Measurements from ENCODE around the gene MIDN. TPM values are rescaled to one million over a fixed set of nuclear protein-coding genes. Genes with fewer than 3 reads are reported as not detected.

The MIDN gene
- total and polyA plus RNA-seq, 2 donors (not counting 1 experiment from before 2014, with no cell fraction given) = 12.0 to 18.8 TPM

- H3K4me1 ChIP-seq (ENCODE audit: control insufficient read depth, extremely low read depth, insufficient read depth, low read length) = peaks cover 9% of the 10 kb centered on the region
- peaks cover 2% of the 10 kb centered on the region for H3K79me2 ChIP-seq (ENCODE audit: control insufficient read depth, insufficient read depth, low read length)
- H3K4me3 ChIP-seq (replicated peaks in 1 of 4; ENCODE audit: control extremely low read depth in 1 of 4, insufficient read depth in 1 of 4, low read depth in 3 of 4, low read length in 4 of 4) = no peak overlapping the region
- H3K27me3 ChIP-seq (ENCODE audit: control insufficient read depth, insufficient read depth, low read length) = no peaks in the 10 kb centered on the region
- no peak overlapping the region for H3K27ac ChIP-seq (ENCODE audit: insufficient read depth, low read length)
- H3K9ac ChIP-seq (ENCODE audit: insufficient read depth, low read length) = peak overlapping the region; percentile 16
- H2AFZ ChIP-seq (ENCODE audit: low read length) = no peak overlapping the region
- TF ChIP-seq CTCF (conservative IDR thresholded peaks at IDR 0.05 in 1 of 2, IDR thresholded peaks at IDR 0.05 in 1 of 2; ENCODE audit: low read depth in 1 of 2, low read length in 2 of 2) = no peak
- no peak for TF ChIP-seq EZH2 (IDR thresholded peaks at IDR 0.05; ENCODE audit: low read length, missing control alignments)
- no peak overlapping the region for H3K4me2 ChIP-seq (ENCODE audit: extremely low read depth, insufficient read depth, low read length)
- no peaks in the 10 kb centered on the region for H4K20me1 ChIP-seq (ENCODE audit: control insufficient read depth, extremely low read depth, insufficient read depth, low read length)
- H3K36me3 ChIP-seq (ENCODE audit: control insufficient read depth, insufficient read depth, low read length) = peaks cover 17% of the 10 kb centered on the region
- DNase-seq (ENCODE audit: low read depth in 2 of 2) = no peak
- H3K9me3 ChIP-seq (ENCODE audit: control insufficient read depth, insufficient read depth, low read depth, low read length) = no peaks in the 10 kb centered on the region
Observed at GRCh38 chr19:1234051-1234954, 14.1 kb upstream of the MIDN start.

GRCh38 chr19:1234955-1235380 is 13.4 kb upstream of the MIDN start:
- H4K20me1 ChIP-seq (ENCODE audit: control insufficient read depth, extremely low read depth, insufficient read depth, low read length) = no peaks in the 10 kb centered on the region

More at GRCh38 chr19:1234955-1235380, 13.4 kb upstream of the MIDN start:
- H3K9ac ChIP-seq (ENCODE audit: insufficient read depth, low read length) = no peak overlapping the region
- peaks cover 17% of the 10 kb centered on the region for H3K36me3 ChIP-seq (ENCODE audit: control insufficient read depth, insufficient read depth, low read length)
- no peak overlapping the region for H3K4me2 ChIP-seq (ENCODE audit: extremely low read depth, insufficient read depth, low read length)
- H3K27me3 ChIP-seq (ENCODE audit: control insufficient read depth, insufficient read depth, low read length) = no peaks in the 10 kb centered on the region
- no peak overlapping the region for H2AFZ ChIP-seq (ENCODE audit: low read length)
- no peak overlapping the region for H3K4me3 ChIP-seq (replicated peaks in 1 of 4; ENCODE audit: control extremely low read depth in 1 of 4, insufficient read depth in 1 of 4, low read depth in 3 of 4, low read length in 4 of 4)
- no peak for TF ChIP-seq EZH2 (IDR thresholded peaks at IDR 0.05; ENCODE audit: low read length, missing control alignments)
- no peak for TF ChIP-seq CTCF (conservative IDR thresholded peaks at IDR 0.05 in 1 of 2, IDR thresholded peaks at IDR 0.05 in 1 of 2; ENCODE audit: low read depth in 1 of 2, low read length in 2 of 2)
- peaks cover 13% of the 10 kb centered on the region for H3K4me1 ChIP-seq (ENCODE audit: control insufficient read depth, extremely low read depth, insufficient read depth, low read length)
- H3K9me3 ChIP-seq (ENCODE audit: control insufficient read depth, insufficient read depth, low read depth, low read length) = no peaks in the 10 kb centered on the region
- no peak overlapping the region for H3K27ac ChIP-seq (ENCODE audit: insufficient read depth, low read length)
- DNase-seq (ENCODE audit: low read depth in 2 of 2) = no peak
- H3K79me2 ChIP-seq (ENCODE audit: control insufficient read depth, insufficient read depth, low read length) = peaks cover 2% of the 10 kb centered on the region
